ENCODE results near the gene EPOP.

Gene EPOP

DNA sequence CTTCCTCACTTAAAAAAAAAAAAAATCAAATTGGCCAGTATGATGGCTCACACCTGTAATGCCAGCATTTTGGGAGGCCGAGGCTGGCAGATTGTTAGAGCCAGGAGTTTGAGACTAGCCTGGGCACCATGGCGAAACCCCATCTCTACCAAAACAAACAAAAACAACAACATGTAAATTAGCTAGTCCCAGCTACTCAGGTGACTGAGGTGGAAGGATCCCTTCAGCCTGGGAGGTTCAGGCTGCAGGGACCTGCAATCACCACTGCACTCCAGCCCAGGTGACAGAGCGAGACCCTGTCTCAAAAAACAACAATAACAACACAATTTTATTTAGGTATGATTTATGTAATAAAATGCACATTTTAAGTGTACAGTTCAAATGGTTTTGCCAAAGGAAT is 6.3 kb upstream of the EPOP start:
- no peak overlapping the region for H3K4me3 ChIP-seq (ENCODE audit: low read depth, low read length)
- DNase-seq (ENCODE audit: low read depth), result no peak
- TF ChIP-seq, protein P1, sequence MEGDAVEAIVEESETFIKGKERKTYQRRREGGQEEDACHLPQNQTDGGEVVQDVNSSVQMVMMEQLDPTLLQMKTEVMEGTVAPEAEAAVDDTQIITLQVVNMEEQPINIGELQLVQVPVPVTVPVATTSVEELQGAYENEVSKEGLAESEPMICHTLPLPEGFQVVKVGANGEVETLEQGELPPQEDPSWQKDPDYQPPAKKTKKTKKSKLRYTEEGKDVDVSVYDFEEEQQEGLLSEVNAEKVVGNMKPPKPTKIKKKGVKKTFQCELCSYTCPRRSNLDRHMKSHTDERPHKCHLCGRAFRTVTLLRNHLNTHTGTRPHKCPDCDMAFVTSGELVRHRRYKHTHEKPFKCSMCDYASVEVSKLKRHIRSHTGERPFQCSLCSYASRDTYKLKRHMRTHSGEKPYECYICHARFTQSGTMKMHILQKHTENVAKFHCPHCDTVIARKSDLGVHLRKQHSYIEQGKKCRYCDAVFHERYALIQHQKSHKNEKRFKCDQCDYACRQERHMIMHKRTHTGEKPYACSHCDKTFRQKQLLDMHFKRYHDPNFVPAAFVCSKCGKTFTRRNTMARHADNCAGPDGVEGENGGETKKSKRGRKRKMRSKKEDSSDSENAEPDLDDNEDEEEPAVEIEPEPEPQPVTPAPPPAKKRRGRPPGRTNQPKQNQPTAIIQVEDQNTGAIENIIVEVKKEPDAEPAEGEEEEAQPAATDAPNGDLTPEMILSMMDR (IDR thresholded peaks at IDR 0.05; ENCODE audit: low read depth, low read length), result no peak
- TF ChIP-seq, protein P2, sequence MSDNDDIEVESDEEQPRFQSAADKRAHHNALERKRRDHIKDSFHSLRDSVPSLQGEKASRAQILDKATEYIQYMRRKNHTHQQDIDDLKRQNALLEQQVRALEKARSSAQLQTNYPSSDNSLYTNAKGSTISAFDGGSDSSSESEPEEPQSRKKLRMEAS (IDR thresholded peaks at IDR 0.05; ENCODE audit: low read depth, low read length), result no peak
- TF ChIP-seq MYC (IDR thresholded peaks at IDR 0.05; ENCODE audit: low read depth, low read length), result no peak
- TF ChIP-seq POLR2A (IDR thresholded peaks at IDR 0.05; ENCODE audit: extremely low read depth, insufficient read length), result no peak

DNA sequence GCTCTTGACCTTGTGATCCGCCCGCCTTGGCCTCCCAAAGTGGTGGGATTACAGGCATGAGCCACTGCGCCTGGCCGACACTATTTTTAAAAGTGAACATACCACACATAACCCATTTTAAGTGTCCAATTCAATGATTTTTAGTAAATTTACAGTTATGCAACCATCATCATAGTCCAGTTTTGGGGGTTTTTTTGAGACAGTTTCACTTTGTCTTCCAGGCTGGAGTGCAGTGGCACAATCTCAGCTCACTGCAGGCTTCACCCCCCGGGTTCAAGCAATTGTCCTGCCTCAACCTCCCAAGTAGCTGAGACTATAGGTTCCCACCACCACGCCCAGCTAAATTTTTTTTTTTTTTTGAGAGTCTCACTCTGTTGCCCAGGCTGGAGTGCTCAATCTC is 3.1 kb upstream of the EPOP start:
- no peak for DNase-seq (ENCODE audit: low read depth)
- TF ChIP-seq POLR2A (IDR thresholded peaks at IDR 0.05; ENCODE audit: extremely low read depth, insufficient read length) (no peak), MYC (IDR thresholded peaks at IDR 0.05; ENCODE audit: low read depth, low read length) (no peak)
- H3K4me3 ChIP-seq (ENCODE audit: low read depth, low read length), result no peak overlapping the region

DNA sequence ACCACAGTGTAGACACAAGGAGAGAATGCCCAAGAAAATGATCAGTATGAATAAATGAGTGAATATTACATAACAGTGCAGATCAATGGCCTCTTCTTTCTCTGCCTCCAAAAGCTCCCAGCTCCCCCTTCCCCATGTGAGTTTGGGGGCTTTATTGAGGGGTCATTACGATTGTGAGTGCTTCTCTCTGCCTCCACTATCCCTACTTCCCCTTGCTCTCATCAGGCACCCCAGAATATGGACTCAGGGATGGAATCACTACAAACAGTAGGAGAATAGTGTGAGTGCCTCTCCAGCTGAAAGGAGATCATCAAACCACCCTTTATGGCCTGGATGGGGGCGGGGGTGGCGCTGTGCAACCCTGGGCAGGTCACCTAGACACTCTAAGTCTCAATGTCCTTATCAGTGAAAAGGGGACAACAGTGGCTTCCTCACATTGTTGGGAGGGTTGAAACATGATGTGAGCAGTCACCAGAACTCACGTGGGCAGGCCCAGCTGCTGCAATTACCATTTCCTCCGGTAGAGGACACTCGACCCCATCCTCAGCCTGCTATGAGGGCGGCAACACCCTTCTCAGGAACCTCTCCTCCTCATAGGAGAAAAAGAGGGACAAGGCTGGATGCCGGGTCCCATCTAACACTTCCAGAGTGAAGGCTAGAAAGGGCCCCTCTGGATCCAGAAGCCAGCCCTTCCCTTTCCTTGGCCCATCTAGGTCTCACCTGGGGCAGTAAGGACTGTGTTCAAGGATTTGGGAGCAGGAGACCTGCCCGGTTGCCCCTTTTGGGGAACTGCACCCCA is 2.1 kb upstream of the EPOP start:
- TF ChIP-seq, protein P1 (IDR thresholded peaks at IDR 0.05; ENCODE audit: low read depth, low read length), result peak; percentile 86
- TF ChIP-seq MYC (IDR thresholded peaks at IDR 0.05; ENCODE audit: low read depth, low read length), result peak; percentile 84
- TF ChIP-seq, protein P2 (IDR thresholded peaks at IDR 0.05; ENCODE audit: low read depth, low read length), result peak; percentile 93
- TF ChIP-seq POLR2A (IDR thresholded peaks at IDR 0.05; ENCODE audit: extremely low read depth, insufficient read length), result no peak
- DNase-seq (ENCODE audit: low read depth), result peak; percentile 87
- no peak overlapping the region for H3K4me3 ChIP-seq (ENCODE audit: low read depth, low read length)

DNA sequence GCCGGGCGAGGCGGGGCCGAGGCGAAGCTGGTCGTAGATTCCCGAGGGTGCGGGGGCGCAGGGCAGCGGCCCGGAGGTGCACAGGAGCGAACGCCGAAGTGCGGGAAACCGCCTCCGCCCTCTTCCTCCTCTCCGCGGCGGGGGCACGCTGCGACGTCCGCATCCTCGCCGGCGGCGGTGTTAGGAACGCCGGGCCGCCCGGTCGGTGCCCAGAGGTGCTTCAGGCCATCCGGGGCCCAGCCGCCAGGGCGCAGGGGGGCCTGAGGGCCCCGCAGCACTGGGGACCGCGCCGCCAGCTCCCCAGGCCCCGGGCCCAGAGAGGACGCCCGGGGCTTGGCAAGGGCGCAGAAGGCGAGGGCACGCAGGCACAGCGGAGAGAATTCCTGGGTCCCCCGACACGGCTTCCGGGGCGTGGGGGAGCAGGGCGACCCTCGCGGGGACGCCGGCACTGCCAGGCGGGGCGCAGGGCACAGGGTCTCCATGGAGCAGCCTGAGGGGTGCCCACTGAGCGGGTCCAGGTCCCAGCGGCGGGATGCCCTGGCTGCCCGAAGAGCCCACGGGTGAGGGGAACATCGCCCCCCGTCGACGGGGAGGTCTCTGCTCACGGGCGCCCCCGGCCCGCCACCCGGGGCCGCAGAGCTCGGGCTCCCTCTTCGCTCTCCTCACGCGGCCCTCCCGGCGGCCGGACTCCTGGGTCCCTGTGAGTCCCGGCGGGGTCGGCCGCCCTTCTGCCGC is 576 bp downstream of the EPOP start:
- TF ChIP-seq, protein P1 (IDR thresholded peaks at IDR 0.05; ENCODE audit: low read depth, low read length), result no peak
- TF ChIP-seq MYC (IDR thresholded peaks at IDR 0.05; ENCODE audit: low read depth, low read length) (no peak), POLR2A (IDR thresholded peaks at IDR 0.05; ENCODE audit: extremely low read depth, insufficient read length) (no peak)
- TF ChIP-seq, protein P2 (IDR thresholded peaks at IDR 0.05; ENCODE audit: low read depth, low read length), result no peak
- DNase-seq (ENCODE audit: low read depth), result peak; percentile 55
- peak overlapping the region; percentile 25 for H3K4me3 ChIP-seq (ENCODE audit: low read depth, low read length)

DNA sequence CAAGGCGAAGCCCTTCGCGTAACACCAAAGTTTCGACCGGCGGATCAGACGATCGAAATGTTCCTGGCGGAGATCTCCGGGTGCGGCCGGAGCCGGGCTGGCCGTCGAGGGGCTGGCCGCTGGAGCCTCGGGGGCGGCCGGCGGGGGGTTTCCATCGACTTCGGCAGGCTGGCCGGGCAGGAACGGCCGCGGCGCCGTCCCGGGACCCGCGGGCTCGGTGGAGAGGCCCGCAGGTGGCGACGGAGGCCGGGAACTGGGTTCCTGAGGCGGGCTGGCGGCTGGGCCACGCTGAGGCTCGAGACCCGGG is 1.1 kb downstream of the EPOP start:
- no peak overlapping the region for H3K4me3 ChIP-seq (ENCODE audit: low read depth, low read length)
- DNase-seq (ENCODE audit: low read depth), result no peak
- TF ChIP-seq, protein P2 (IDR thresholded peaks at IDR 0.05; ENCODE audit: low read depth, low read length), result no peak
- TF ChIP-seq POLR2A (IDR thresholded peaks at IDR 0.05; ENCODE audit: extremely low read depth, insufficient read length), result no peak
- TF ChIP-seq, protein P1 (IDR thresholded peaks at IDR 0.05; ENCODE audit: low read depth, low read length), result no peak
- TF ChIP-seq MYC (IDR thresholded peaks at IDR 0.05; ENCODE audit: low read depth, low read length), result no peak

All from NB4 (cell line).